AG08396 (cell line): ENCODE results near the gene GLB1L2.

Experiments used
- DNase-seq: peaks from one replicate; pipeline ENCODE4 v3.0.0; 2012; ENCODE audit warnings: low spot score, mixed read lengths

The GLB1L2 gene

GRCh38 chr11:134369656-134370525 lies 38.1 kb downstream of the GLB1L2 start:
- no peak for DNase-seq

GRCh38 chr11:134370526-134371435 lies 39.0 kb downstream of the GLB1L2 start:
- DNase-seq: no peak

DNA sequence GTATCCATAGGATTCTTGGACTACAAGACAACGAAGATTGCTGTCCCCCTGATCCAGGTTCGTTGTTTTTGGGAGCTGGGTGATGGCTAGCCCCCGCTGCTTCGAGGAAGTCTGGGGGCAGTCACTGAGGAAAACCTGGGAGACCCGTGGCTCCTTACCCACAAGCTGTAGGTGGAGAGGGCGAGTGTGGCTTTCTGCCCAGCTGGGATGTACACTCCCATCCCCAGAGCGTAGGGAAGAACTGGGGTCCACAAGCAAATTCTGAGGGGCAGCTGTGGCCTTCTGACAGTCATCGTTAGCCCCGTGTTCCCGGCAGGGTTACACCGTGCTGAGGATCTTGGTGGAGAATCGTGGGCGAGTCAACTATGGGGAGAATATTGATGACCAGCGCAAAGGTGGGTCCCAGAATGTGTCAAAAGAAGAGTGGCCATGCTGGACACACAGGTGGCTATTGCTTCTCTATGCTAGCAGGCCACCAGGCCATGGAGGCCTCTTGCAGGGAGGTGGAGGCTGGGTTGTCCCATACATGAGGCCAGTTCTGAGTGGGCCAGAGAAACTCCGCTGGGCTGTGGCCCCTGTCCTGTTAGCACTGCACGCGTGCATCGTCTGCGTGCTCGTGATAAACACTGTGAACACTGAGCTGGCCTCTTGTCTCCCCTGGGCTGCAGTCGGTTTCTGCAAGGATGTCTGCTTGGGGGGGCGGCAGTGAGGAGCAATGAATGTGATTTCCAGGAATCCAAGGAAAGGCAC lies 39.8 kb downstream of the GLB1L2 start:
- DNase-seq: no peak

DNA sequence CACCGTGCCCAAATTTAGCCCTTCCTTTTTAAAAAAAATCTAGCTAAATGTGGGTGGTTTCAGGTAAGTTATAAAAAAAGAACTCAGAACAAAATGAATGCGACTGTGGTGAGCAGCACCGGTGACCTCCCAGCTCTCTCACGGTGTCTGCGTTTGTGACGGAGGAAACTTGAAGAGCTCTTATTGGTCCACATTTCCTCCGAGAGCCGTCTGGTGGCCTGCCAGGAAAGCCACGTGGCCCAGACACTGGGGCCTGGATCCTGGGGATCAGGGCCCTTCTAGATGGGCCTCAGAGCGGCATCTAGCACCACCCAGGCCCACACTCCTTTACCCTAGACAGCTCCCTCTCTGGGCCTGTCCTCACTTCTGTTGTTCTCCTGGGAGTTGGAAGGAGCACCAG lies 40.7 kb downstream of the GLB1L2 start:
- DNase-seq: no peak

GRCh38 chr11:134372961-134373360 lies 41.2 kb downstream of the GLB1L2 start:
- DNase-seq: no peak

GRCh38 chr11:134373591-134374052 lies 41.8 kb downstream of the GLB1L2 start:
- no peak for DNase-seq

GRCh38 chr11:134374171-134374570 lies 42.4 kb downstream of the GLB1L2 start:
- no peak for DNase-seq

DNA sequence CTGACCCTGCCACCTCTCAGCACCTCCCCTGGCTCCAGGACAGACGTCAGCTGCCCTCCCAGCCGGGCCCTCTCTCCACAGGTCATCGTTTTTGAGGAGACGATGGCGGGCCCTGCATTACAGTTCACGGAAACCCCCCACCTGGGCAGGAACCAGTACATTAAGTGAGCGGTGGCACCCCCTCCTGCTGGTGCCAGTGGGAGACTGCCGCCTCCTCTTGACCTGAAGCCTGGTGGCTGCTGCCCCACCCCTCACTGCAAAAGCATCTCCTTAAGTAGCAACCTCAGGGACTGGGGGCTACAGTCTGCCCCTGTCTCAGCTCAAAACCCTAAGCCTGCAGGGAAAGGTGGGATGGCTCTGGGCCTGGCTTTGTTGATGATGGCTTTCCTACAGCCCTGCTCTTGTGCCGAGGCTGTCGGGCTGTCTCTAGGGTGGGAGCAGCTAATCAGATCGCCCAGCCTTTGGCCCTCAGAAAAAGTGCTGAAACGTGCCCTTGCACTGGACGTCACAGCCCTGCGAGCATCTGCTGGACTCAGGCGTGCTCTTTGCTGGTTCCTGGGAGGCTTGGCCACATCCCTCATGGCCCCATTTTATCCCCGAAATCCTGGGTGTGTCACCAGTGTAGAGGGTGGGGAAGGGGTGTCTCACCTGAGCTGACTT lies 43.2 kb downstream of the GLB1L2 start:
- DNase-seq: no peak

DNA sequence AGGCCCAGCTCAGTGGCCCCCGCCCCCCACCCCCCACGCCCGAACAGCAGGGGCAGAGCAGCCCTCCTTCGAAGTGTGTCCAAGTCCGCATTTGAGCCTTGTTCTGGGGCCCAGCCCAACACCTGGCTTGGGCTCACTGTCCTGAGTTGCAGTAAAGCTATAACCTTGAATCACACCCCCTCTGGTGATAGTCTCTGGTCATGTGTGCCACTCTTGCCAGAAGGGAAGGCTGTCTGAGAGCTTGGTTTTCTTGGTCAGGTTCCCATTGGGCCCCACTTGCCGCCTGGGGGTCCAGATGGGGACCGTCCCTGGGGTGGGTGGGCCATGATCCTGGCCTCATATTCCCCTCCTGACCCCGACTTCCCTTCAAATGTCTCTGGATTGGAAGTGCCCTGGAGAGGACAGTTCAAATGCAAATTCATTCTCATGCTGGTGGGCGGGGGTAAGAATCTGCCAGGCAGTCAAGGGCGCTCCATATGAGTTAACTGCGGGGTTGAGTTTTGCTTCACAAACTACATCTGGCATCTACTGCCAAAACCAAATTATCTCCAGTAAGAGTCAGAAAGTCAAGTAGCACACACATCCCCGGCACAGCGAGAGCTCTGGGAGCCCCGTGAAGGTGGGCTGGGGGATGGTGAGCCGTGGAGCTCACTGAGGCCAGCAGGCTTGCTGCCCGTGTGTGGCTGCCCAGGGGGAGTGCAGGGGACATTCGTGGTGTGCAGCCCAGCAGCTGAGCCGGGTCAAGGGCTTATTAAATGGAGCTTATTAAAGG lies 44.5 kb downstream of the GLB1L2 start:
- DNase-seq: no peak

- no peak for DNase-seq
Observed at GRCh38 chr11:134377876-134378275, 46.1 kb downstream of the GLB1L2 start.

GRCh38 chr11:134379241-134379640 lies 47.5 kb downstream of the GLB1L2 start:
- no peak for DNase-seq

DNA sequence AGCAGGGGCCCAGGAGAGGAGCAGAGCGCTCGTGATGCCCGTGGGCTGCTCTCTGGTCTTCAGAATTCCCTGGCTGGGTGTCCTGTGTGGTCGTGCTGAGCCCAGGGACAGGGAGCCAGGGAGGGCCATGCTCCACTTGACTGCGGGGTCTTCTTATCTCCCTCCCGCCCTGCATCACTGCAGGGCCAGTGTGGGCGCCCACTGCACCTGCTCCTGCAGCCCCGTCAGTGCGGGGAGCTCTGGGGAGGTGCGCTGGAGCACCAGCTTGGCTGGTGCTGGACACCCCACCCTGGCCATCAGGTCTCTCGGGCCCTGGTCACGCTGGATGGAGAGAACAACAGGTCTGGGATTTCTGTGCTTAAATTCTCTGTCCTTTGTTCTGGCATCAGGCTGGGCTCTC lies 48.4 kb downstream of the GLB1L2 start:
- no peak for DNase-seq

DNA sequence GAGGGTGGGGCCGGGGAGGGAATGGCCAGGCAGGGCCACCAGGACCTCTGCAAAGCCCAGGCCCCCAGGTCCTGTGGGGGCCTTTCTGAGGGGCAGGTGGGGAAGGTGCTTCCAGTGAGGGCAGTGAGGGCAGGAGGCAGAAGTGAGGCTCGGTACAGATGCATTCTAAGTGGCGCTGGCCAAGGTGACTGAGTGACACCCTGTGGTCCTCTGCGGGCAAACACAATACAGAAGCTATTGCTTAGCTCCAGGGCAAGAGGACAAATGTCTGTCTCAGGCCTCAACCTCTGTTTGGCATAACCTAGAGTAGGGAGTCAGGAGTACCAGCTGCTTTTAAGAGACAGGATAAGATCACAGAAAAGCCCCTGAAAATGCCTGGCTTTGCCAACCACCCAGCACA lies 49.0 kb downstream of the GLB1L2 start:
- no peak for DNase-seq

GRCh38 chr11:134382257-134382656 lies 50.5 kb downstream of the GLB1L2 start:
- no peak for DNase-seq

DNA sequence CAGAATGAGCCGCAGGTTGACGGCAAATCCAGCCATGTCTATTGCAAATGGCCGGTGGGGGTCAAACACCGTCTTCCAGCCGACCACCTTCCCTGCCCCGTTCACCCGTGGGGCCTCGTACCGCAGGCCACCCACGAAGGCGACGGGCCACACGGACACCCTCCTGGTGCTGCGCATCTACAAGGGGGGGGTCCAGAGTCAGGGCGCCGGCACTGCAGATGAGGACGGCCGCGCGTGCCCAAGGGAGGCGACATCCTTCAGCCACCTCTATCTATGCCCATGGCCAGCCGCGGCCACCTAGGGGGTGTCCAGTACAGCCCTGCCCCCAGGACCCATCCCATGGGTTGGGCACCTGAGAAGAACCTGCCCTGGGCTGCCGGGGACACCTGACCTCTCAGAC lies 51.0 kb downstream of the GLB1L2 start:
- DNase-seq: no peak

GRCh38 chr11:134383576-134384221 lies 51.9 kb downstream of the GLB1L2 start:
- DNase-seq: no peak

DNA sequence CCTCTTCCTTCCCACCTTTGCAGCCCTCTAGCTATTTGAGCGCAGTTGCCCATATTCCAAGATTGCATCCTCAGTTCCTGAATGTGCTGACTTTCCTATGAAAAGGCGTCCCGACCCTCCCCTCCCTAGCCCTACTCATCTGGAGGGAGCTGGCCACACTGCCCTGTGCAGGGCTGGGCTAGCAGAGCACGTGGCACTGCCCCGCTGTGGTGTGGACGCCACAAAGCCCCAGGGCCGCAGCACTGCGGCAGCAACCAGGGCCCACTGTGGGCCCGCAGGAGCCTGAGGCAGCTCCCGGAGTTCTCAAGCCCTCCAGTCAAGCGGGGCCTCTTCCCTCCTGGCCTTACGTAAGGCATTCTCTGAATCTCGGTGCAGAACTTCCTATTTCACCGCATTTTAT lies 52.6 kb downstream of the GLB1L2 start:
- DNase-seq: no peak

- DNase-seq: no peak
Observed at GRCh38 chr11:134385171-134385570, 53.4 kb downstream of the GLB1L2 start.

DNA sequence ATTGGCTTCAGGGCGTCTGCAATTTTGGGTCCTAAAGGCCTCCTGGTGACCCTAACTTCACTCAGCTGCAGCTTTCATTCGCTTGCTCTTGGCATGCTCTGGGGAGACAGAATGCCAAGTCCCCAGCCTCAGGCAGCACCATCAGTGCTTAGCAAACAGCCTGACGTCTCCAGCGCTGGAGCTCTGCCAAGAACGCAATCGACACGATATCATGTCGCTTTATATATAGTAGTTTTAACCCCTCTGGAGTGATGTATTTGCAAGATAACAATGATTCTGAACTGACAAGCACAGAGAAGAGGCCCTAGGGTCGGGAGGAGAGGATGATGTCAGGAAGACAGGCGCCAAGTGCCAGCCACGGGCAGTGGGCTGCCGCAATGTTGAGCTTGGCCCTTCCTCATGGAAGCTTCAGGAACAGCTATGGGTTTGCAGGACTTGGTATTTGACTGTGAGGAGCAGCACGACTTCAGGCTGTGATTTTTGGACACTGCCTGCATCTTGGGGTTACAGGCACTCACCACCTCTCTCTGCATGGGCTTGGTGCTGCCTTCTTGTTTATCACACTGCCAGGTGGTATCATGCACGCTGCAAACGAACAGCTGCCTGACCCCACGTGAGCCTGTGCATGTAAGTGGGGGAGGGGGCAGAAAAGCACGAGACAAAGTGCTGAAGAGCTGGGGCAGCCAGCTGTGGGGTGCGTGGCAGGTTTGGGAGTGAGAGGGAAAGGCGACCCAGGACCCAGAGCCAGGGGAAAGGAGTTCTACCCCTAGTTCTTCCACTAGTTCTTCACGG lies 54.2 kb downstream of the GLB1L2 start:
- no peak for DNase-seq

GRCh38 chr11:134386945-134387344 lies 55.2 kb downstream of the GLB1L2 start:
- DNase-seq: no peak
